HepG2 (cell line): ENCODE measurements around the gene CCDC158. TPM values are rescaled to one million over a fixed set of nuclear protein-coding genes. Genes with fewer than 3 reads are reported as not detected.

Source experiments
- CSRNP1 ChIP-seq: sonication (generic); formaldehyde crosslinking; IDR thresholded peaks from 2 replicates; pipeline ENCODE4 v1.8.1; 2023; ENCODE audit warnings: mild to moderate bottlenecking, missing genetic modification reagents
- EED ChIP-seq: sonication (generic); formaldehyde crosslinking; IDR thresholded peaks from 2 replicates; pipeline ENCODE4 v1.5.0; 2020; ENCODE audit warnings: mild to moderate bottlenecking, missing genetic modification reagents
- ELF4 ChIP-seq: sonication (generic); formaldehyde crosslinking; IDR thresholded peaks from 2 replicates; pipeline ENCODE4 v1.5.0; 2020; ENCODE audit warnings: missing genetic modification reagents, mild to moderate bottlenecking, moderate library complexity, borderline replicate concordance
- ETV6 ChIP-seq: sonication (generic); formaldehyde crosslinking; conservative IDR thresholded peaks from 2 replicates; pipeline ENCODE4 v1.4.0; 2020; ENCODE audit warnings: missing genetic modification reagents
- GATAD2A ChIP-seq: IDR thresholded peaks from 2 replicates; pipeline ENCODE4 v1.6.1; 2016
- ISL2 ChIP-seq: sonication (generic); formaldehyde crosslinking; IDR thresholded peaks from 2 replicates; pipeline ENCODE4 v1.5.0; 2020; ENCODE audit warnings: missing genetic modification reagents
- MYC ChIP-seq: sonication (generic); formaldehyde crosslinking; IDR thresholded peaks from 2 replicates; pipeline ENCODE4 v1.9.0; 2021; ENCODE audit warnings: missing genetic modification reagents, borderline replicate concordance
- NFIC ChIP-seq: IDR thresholded peaks from 2 replicates; pipeline ENCODE4 v1.6.1; 2012; ENCODE audit warnings: mild to moderate bottlenecking, low read length, inconsistent platforms
- NFYB ChIP-seq: sonication (generic); formaldehyde crosslinking; IDR thresholded peaks from 2 replicates; pipeline ENCODE4 v1.4.0; 2020; ENCODE audit warnings: missing genetic modification reagents
- NPAS2 ChIP-seq: sonication (generic); formaldehyde crosslinking; IDR thresholded peaks from 2 replicates; pipeline ENCODE4 v1.8.0; 2022; ENCODE audit warnings: mild to moderate bottlenecking, missing genetic modification reagents, borderline replicate concordance
- PHF20 ChIP-seq: sonication (generic); formaldehyde crosslinking; IDR thresholded peaks from 2 replicates; pipeline ENCODE4 v1.5.0; 2020; ENCODE audit warnings: mild to moderate bottlenecking, missing genetic modification reagents
- POLR2AphosphoS2 ChIP-seq: IDR thresholded peaks from 2 replicates; pipeline ENCODE4 v1.6.1; 2011; ENCODE audit warnings: low read depth, low read length, improper control_type of control experiment
- PPARG ChIP-seq: conservative IDR thresholded peaks from 2 replicates; pipeline ENCODE4 v1.6.1; 2016; ENCODE audit warnings: missing biosample characterization, missing genetic modification reagents
- RARA ChIP-seq: IDR thresholded peaks from 2 replicates; pipeline ENCODE4 v1.6.1; 2016; ENCODE audit warnings: missing genetic modification reagents, missing compliant biosample characterization
- REXO4 ChIP-seq: sonication (generic); formaldehyde crosslinking; IDR thresholded peaks from 2 replicates; pipeline ENCODE4 v1.8.0; 2022; ENCODE audit warnings: missing genetic modification reagents, mild to moderate bottlenecking, borderline replicate concordance
- RNF219 ChIP-seq: sonication (generic); formaldehyde crosslinking; IDR thresholded peaks from 2 replicates; pipeline ENCODE4 v1.5.0; 2020; ENCODE audit warnings: mild to moderate bottlenecking, missing genetic modification reagents
- ZBTB26 ChIP-seq: IDR thresholded peaks from 2 replicates; pipeline ENCODE4 v1.6.1; 2016; ENCODE audit warnings: missing compliant biosample characterization, missing genetic modification reagents, borderline replicate concordance
- ZNF101 ChIP-seq: sonication (generic); formaldehyde crosslinking; IDR thresholded peaks from 2 replicates; pipeline ENCODE4 v1.4.0; 2020; ENCODE audit warnings: mild to moderate bottlenecking, low read depth, missing genetic modification reagents, borderline replicate concordance
- ZNF460 ChIP-seq: sonication (generic); formaldehyde crosslinking; IDR thresholded peaks from 2 replicates; pipeline ENCODE4 v1.5.1; 2020; ENCODE audit warnings: missing genetic modification reagents, mild to moderate bottlenecking, borderline replicate concordance
- ZNF546 ChIP-seq: sonication (generic); formaldehyde crosslinking; conservative IDR thresholded peaks from 2 replicates; pipeline ENCODE4 v1.8.1; 2023; ENCODE audit warnings: mild to moderate bottlenecking, missing genetic modification reagents
- ZNF564 ChIP-seq: sonication (generic); formaldehyde crosslinking; IDR thresholded peaks from 2 replicates; pipeline ENCODE4 v1.8.1; 2023; ENCODE audit warnings: mild to moderate bottlenecking, missing genetic modification reagents
- ZNF670 ChIP-seq: sonication (generic); formaldehyde crosslinking; IDR thresholded peaks from 2 replicates; pipeline ENCODE4 v1.8.0; 2022; ENCODE audit warnings: mild to moderate bottlenecking, missing genetic modification reagents, borderline replicate concordance
- polyA plus RNA-seq, 8 experiments: library from polyadenylated mRNA; depleted of rRNA in 3 of 8; stranded (reverse) in 7 of 8; unstranded in 1 of 8; fragments of >200 nt; fragmentation: Illumina TruSeq in 4 of 8; extraction: Trizol in 4 of 8; gene quantifications; 2 replicates each; pipeline versions ENCODE4 v1.2.1 to v1.2.3, GENCODE V29; 2011 to 2016; ENCODE audit warnings: low read depth in 4 of 8, missing spikeins in 1 of 8, mixed read lengths in 1 of 8; ENCODE audit not compliant: insufficient read depth in 1 of 8
- total RNA-seq, 5 experiments: library from RNA; depleted of rRNA; stranded (reverse); fragments of >200 nt; fragmentation: Illumina TruSeq; extraction: Trizol; gene quantifications; 2 replicates each; pipeline ENCODE4 v1.2.3, GENCODE V29; 2016; ENCODE audit warnings: low read depth in 1 of 5
- TF ChIP-seq, protein P1 (sequence below): fragments of 450-650 bp; IDR thresholded peaks from 2 replicates; pipeline ENCODE4 v1.6.1; 2016
- TF ChIP-seq, protein P2 (sequence below): sonication (generic); formaldehyde crosslinking; IDR thresholded peaks from 2 replicates; pipeline ENCODE4 v1.4.0; 2020; ENCODE audit warnings: missing genetic modification reagents

Gene CCDC158
- total and polyA plus RNA-seq, 2 of the 13 experiments (the other 11 are each of a cell fraction or from before 2014, with no cell fraction given) = not detected

DNA sequence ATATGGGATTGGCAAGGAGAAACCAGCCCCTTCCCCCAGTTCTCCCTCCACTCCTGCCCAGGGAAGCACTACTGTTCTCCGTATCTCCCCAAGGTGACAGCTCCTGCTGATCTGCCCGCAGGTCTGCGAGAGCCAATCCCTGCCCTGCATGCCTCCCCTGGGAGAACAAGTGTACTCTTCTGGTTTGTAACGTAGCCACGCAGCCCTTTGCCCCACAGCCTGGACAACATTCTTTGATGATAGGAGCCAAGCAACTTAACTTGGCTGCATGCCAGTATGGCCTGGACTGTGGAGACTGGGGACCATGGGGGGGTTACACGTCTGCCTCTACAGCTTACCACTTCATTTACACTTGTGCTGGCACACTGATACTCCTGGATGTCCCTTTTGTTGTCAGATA lies 112.4 kb downstream of the CCDC158 start (continued):
- TF ChIP-seq RNF219 = no peak
- TF ChIP-seq ZNF546 = no peak
- TF ChIP-seq ISL2 (CRISPR knock-in tag) = no peak
- TF ChIP-seq ZNF460 (CRISPR knock-in tag) = no peak
- no peak for TF ChIP-seq POLR2AphosphoS2
- no peak for TF ChIP-seq ELF4
- no peak for TF ChIP-seq ZNF564 (CRISPR knock-in tag)
- TF ChIP-seq ZBTB26 (CRISPR knock-in tag) = no peak
- TF ChIP-seq ZNF670 = no peak
- TF ChIP-seq, protein P1, sequence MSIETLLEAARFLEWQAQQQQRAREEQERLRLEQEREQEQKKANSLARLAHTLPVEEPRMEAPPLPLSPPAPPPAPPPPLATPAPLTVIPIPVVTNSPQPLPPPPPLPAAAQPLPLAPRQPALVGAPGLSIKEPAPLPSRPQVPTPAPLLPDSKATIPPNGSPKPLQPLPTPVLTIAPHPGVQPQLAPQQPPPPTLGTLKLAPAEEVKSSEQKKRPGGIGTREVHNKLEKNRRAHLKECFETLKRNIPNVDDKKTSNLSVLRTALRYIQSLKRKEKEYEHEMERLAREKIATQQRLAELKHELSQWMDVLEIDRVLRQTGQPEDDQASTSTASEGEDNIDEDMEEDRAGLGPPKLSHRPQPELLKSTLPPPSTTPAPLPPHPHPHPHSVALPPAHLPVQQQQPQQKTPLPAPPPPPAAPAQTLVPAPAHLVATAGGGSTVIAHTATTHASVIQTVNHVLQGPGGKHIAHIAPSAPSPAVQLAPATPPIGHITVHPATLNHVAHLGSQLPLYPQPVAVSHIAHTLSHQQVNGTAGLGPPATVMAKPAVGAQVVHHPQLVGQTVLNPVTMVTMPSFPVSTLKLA = 0 out of 2 replicates have a peak, but pooled peaks have one; percentile 10
- peak; percentile 78; the same call in 1 of the 2 replicates for TF ChIP-seq NFIC
- peak; percentile 60; the same call in 1 of the 2 replicates for TF ChIP-seq RARA
- TF ChIP-seq PHF20 (CRISPR knock-in tag) = no peak
- TF ChIP-seq, protein P2, sequence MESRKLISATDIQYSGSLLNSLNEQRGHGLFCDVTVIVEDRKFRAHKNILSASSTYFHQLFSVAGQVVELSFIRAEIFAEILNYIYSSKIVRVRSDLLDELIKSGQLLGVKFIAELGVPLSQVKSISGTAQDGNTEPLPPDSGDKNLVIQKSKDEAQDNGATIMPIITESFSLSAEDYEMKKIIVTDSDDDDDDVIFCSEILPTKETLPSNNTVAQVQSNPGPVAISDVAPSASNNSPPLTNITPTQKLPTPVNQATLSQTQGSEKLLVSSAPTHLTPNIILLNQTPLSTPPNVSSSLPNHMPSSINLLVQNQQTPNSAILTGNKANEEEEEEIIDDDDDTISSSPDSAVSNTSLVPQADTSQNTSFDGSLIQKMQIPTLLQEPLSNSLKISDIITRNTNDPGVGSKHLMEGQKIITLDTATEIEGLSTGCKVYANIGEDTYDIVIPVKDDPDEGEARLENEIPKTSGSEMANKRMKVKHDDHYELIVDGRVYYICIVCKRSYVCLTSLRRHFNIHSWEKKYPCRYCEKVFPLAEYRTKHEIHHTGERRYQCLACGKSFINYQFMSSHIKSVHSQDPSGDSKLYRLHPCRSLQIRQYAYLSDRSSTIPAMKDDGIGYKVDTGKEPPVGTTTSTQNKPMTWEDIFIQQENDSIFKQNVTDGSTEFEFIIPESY = no peak
- TF ChIP-seq EED (CRISPR knock-in tag) = no peak
- TF ChIP-seq REXO4 (CRISPR knock-in tag) = no peak
- TF ChIP-seq NPAS2 (CRISPR knock-in tag) = no peak
- no peak for TF ChIP-seq ETV6 (CRISPR knock-in tag)
- no peak for TF ChIP-seq MYC (CRISPR knock-in tag)
- peak; percentile 42; the same call in 1 of the 2 replicates for TF ChIP-seq NFYB (CRISPR knock-in tag)
- peak; percentile 77 for TF ChIP-seq GATAD2A (CRISPR knock-in tag)
- TF ChIP-seq ZNF101 = no peak
- TF ChIP-seq CSRNP1 (CRISPR knock-in tag) = no peak
- TF ChIP-seq PPARG = peak; percentile 94
